Skeletal muscle tissue (tissue), 4 donors: ENCODE results near the gene RMND1. TPM values are rescaled to one million over a fixed set of nuclear protein-coding genes. Genes with fewer than 3 reads are reported as not detected.

Experiments used
- H3K27ac ChIP-seq: one replicate; pipeline ENCODE4 v1.7.0; 2013; ENCODE audit warnings: mild to moderate bottlenecking, low read depth, low read length, inconsistent platforms
- H3K27me3 ChIP-seq, 3 donors: one replicate each; pipeline ENCODE4 v1.7.0; 2013; ENCODE audit warnings: low read length in 3 of 3; ENCODE audit not compliant: control insufficient read depth in 3 of 3, insufficient read depth in 3 of 3
- H3K36me3 ChIP-seq, 3 donors: one replicate each; pipeline ENCODE4 v1.7.0; 2013; ENCODE audit warnings: low read length in 3 of 3; ENCODE audit not compliant: control insufficient read depth in 3 of 3, insufficient read depth in 3 of 3
- H3K4me1 ChIP-seq, 3 donors: one replicate each; pipeline ENCODE4 v1.7.0; 2013; ENCODE audit warnings: low read length in 3 of 3, mild to moderate bottlenecking in 3 of 3; ENCODE audit not compliant: control insufficient read depth in 3 of 3, insufficient read depth in 3 of 3
- H3K4me3 ChIP-seq, 3 donors: one replicate each; pipeline ENCODE4 v1.7.0; 2013; ENCODE audit warnings: low read length in 3 of 3
- H3K9ac ChIP-seq, 3 donors: one replicate each; pipeline ENCODE4 v1.7.0; 2013; ENCODE audit warnings: low read length in 3 of 3, mild to moderate bottlenecking in 3 of 3, moderate library complexity in 2 of 3, low read depth in 1 of 3
- H3K9me3 ChIP-seq, 3 donors: one replicate each; pipeline ENCODE4 v1.7.0; 2013; ENCODE audit warnings: low read length in 3 of 3; ENCODE audit not compliant: control insufficient read depth in 3 of 3
- total RNA-seq: library from RNA; depleted of rRNA; stranded (reverse); fragments of >200 nt; gene quantifications from one replicate; pipeline ENCODE4 v1.2.3, GENCODE V29; 2014
- donor health status: Osteomylitis.

Gene RMND1
- total RNA-seq = 30.8 TPM

GRCh38 chr6:151451950-151452749, at the start of gene RMND1:
Gene RMND1, minus strand, starts transcription at chr6:151452126. Its CDS starts 6,315 bp downstream, at chr6:151445811.
- H3K9me3 ChIP-seq = no peaks in the 10 kb centered on the region
- peaks cover 0 to 3% (median 0%) of the 10 kb centered on the region in 3 donors for H3K36me3 ChIP-seq
- peak within 1 kb of the TSS; percentile 96 to 99 (median 97) for H3K4me3 ChIP-seq
- peaks cover 9 to 19% (median 9%) of the 10 kb centered on the region in 3 donors for H3K4me1 ChIP-seq
- H3K27ac ChIP-seq = peak within 1 kb of the TSS; percentile 91
- no peaks in the 10 kb centered on the region for H3K27me3 ChIP-seq
- H3K9ac ChIP-seq = peak within 1 kb of the TSS; percentile 87 to 94 (median 92)

GRCh38 chr6:151499551-151499950, 47.6 kb upstream of the RMND1 start:
- Histone ChIP-seq H3K27ac (no peak overlapping the region), H3K9me3 (no peaks in the 10 kb centered on the region), H3K36me3 (no peaks in the 10 kb centered on the region), H3K4me3 (no peak overlapping the region), H3K27me3 (peaks cover 4 to 13% (median 6%) of the 10 kb centered on the region in 3 donors), H3K9ac (no peak overlapping the region), H3K4me1 (peaks cover 3 to 4% (median 3%) of the 10 kb centered on the region in 3 donors)

GRCh38 chr6:151498327-151498726, 46.4 kb upstream of the RMND1 start:
- H3K27ac ChIP-seq = peak overlapping the region; percentile 3
- H3K9me3 ChIP-seq = no peaks in the 10 kb centered on the region

GRCh38 chr6:151497905-151498304, 46.0 kb upstream of the RMND1 start:
- Histone ChIP-seq H3K4me3 (no peak overlapping the region), H3K27ac (peak overlapping the region; percentile 3)

More at GRCh38 chr6:151498327-151498726, 46.4 kb upstream of the RMND1 start:
- Histone ChIP-seq H3K4me1 (peaks cover 12 to 14% (median 13%) of the 10 kb centered on the region in 3 donors), H3K9ac (no peak overlapping the region), H3K27me3 (peaks cover 5 to 25% (median 18%) of the 10 kb centered on the region in 3 donors), H3K36me3 (no peaks in the 10 kb centered on the region), H3K4me3 (no peak overlapping the region)

GRCh38 chr6:151495380-151495779, 43.5 kb upstream of the RMND1 start:
- Histone ChIP-seq H3K27ac (no peak overlapping the region), H3K27me3 (peaks cover 7 to 32% (median 23%) of the 10 kb centered on the region in 3 donors), H3K9me3 (no peaks in the 10 kb centered on the region), H3K36me3 (no peaks in the 10 kb centered on the region), H3K9ac (no peak overlapping the region), H3K4me1 (peaks cover 13 to 16% (median 15%) of the 10 kb centered on the region in 3 donors), H3K4me3 (no peak overlapping the region)

More at GRCh38 chr6:151497905-151498304, 46.0 kb upstream of the RMND1 start:
- Histone ChIP-seq H3K9ac (no peak overlapping the region), H3K9me3 (no peaks in the 10 kb centered on the region), H3K36me3 (no peaks in the 10 kb centered on the region), H3K4me1 (peaks cover 13 to 16% (median 15%) of the 10 kb centered on the region in 3 donors), H3K27me3 (peaks cover 7 to 29% (median 22%) of the 10 kb centered on the region in 3 donors)

- peak overlapping the region in 2 of 3 donors; percentile 65 to 67 for H3K9ac ChIP-seq
- peaks cover 13 to 16% (median 15%) of the 10 kb centered on the region in 3 donors for H3K4me1 ChIP-seq
- no peak overlapping the region for H3K27ac ChIP-seq
- H3K4me3 ChIP-seq = peak overlapping the region; percentile 76 to 82 (median 77)
- H3K36me3 ChIP-seq = no peaks in the 10 kb centered on the region
- peaks cover 7 to 32% (median 23%) of the 10 kb centered on the region in 3 donors for H3K27me3 ChIP-seq
- no peaks in the 10 kb centered on the region for H3K9me3 ChIP-seq
These were observed 43.0 kb upstream of the RMND1 start for GRCh38 chr6:151494936-151495320.

- Histone ChIP-seq H3K27ac (peak overlapping the region; percentile 62), H3K27me3 (peaks cover 7 to 32% (median 23%) of the 10 kb centered on the region in 3 donors), H3K4me3 (peak overlapping the region; percentile 76 to 82 (median 77)), H3K9me3 (no peaks in the 10 kb centered on the region), H3K9ac (peak overlapping the region; percentile 65 to 69 (median 67)), H3K4me1 (peaks cover 13 to 16% (median 15%) of the 10 kb centered on the region in 3 donors), H3K36me3 (no peaks in the 10 kb centered on the region)
These were observed 42.5 kb upstream of the RMND1 start for GRCh38 chr6:151494235-151494935.

- peak within 1 kb of the TSS; percentile 76 to 82 (median 77) for H3K4me3 ChIP-seq
- H3K36me3 ChIP-seq = no peaks in the 10 kb centered on the region
- no peaks in the 10 kb centered on the region for H3K9me3 ChIP-seq
- peaks cover 13 to 16% (median 15%) of the 10 kb centered on the region in 3 donors for H3K4me1 ChIP-seq
- H3K27ac ChIP-seq = peak within 1 kb of the TSS; percentile 62
- H3K27me3 ChIP-seq = peaks cover 7 to 32% (median 23%) of the 10 kb centered on the region in 3 donors
- peak within 1 kb of the TSS; percentile 65 to 69 (median 67) for H3K9ac ChIP-seq
These were observed 41.9 kb upstream of the RMND1 start, which contains the start of gene CCDC170 for GRCh38 chr6:151493804-151494234. Gene CCDC170, plus strand, starts transcription at chr6:151494017. Its CDS starts 112 bp downstream, at chr6:151494129.

- H3K27ac ChIP-seq = peak overlapping the region; percentile 62
These were observed 41.4 kb upstream of the RMND1 start for GRCh38 chr6:151493161-151493803.

More at GRCh38 chr6:151493161-151493803, 41.4 kb upstream of the RMND1 start:
- Histone ChIP-seq H3K36me3 (no peaks in the 10 kb centered on the region), H3K4me1 (peaks cover 13 to 16% (median 15%) of the 10 kb centered on the region in 3 donors), H3K9me3 (no peaks in the 10 kb centered on the region), H3K4me3 (peak overlapping the region; percentile 76 to 82 (median 77)), H3K9ac (peak overlapping the region; percentile 44 to 69 (median 67)), H3K27me3 (peaks cover 7 to 32% (median 23%) of the 10 kb centered on the region in 3 donors)
